ENCODE measurements around the gene FCMR.

DNA sequence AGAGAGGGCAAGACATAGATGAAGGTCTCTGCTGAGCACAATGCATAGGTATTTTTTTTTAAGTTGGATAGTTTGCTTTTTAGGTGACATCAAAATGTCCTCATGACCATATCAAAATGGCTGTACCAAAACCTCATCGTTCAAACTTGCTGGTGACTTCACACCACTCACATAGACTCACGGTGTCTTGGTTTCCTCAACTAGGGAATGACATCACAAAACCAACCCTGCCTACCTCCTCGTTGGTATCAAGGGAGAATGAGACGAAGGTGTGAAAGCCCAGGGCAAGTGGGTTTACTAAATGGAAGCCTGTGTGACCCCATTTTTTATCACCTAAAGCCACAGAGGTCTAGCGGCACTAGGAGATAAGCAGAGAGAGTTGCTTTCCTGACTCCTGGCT is 23.0 kb upstream of the FCMR start:
- TF ChIP-seq, protein P1, sequence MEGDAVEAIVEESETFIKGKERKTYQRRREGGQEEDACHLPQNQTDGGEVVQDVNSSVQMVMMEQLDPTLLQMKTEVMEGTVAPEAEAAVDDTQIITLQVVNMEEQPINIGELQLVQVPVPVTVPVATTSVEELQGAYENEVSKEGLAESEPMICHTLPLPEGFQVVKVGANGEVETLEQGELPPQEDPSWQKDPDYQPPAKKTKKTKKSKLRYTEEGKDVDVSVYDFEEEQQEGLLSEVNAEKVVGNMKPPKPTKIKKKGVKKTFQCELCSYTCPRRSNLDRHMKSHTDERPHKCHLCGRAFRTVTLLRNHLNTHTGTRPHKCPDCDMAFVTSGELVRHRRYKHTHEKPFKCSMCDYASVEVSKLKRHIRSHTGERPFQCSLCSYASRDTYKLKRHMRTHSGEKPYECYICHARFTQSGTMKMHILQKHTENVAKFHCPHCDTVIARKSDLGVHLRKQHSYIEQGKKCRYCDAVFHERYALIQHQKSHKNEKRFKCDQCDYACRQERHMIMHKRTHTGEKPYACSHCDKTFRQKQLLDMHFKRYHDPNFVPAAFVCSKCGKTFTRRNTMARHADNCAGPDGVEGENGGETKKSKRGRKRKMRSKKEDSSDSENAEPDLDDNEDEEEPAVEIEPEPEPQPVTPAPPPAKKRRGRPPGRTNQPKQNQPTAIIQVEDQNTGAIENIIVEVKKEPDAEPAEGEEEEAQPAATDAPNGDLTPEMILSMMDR (IDR thresholded peaks at IDR 0.05): no peak
- TF ChIP-seq POLR2A (IDR thresholded peaks at IDR 0.05): no peak

All from thyroid gland (tissue), 4 donors.